OCI-LY1 (cell line): Measurements from ENCODE around the gene PSENEN.

Experiments
- H2AFZ ChIP-seq: fragments of 200-600 bp; sonication (generic), shearing (Covaris generic); 2 replicates; pipeline ENCODE4 v1.6.0; 2014; ENCODE audit warnings: antibody characterized with exemption, mild to moderate bottlenecking, low read length
- H3F3A ChIP-seq: fragments of 200-600 bp; sonication (generic), shearing (Covaris generic); 2 replicates; pipeline ENCODE4 v1.6.0; 2014; ENCODE audit warnings: mild to moderate bottlenecking, antibody characterized with exemption, low read length, moderate library complexity; ENCODE audit not compliant: insufficient read depth
- H3K27ac ChIP-seq: fragments of 200-600 bp; sonication (generic); 2 replicates; pipeline ENCODE4 v1.5.1; 2014; ENCODE audit warnings: low read length, mixed run types, mild to moderate bottlenecking, low read depth; ENCODE audit not compliant: poor library complexity, severe bottlenecking
- H3K27me3 ChIP-seq: fragments of 200-600 bp; sonication (generic); 2 replicates; pipeline ENCODE4 v1.6.0; 2014; ENCODE audit warnings: antibody characterized with exemption, mild to moderate bottlenecking, low read length, moderate library complexity; ENCODE audit not compliant: insufficient read depth
- H3K36me3 ChIP-seq: fragments of 200-600 bp; sonication (generic); 2 replicates; pipeline ENCODE4 v1.6.1; 2014; ENCODE audit warnings: mild to moderate bottlenecking, antibody characterized with exemption, low read length, moderate library complexity, mixed read lengths; ENCODE audit not compliant: insufficient read depth
- H3K4me1 ChIP-seq: fragments of 200-600 bp; sonication (generic); 2 replicates; pipeline ENCODE4 v1.5.1; 2014; ENCODE audit warnings: mild to moderate bottlenecking, low read length, moderate library complexity; ENCODE audit not compliant: insufficient read depth, severe bottlenecking
- H3K4me2 ChIP-seq: fragments of 200-600 bp; sonication (generic), shearing (Covaris generic); 2 replicates; pipeline ENCODE4 v1.6.1; 2014; ENCODE audit warnings: low read length
- H3K4me3 ChIP-seq: fragments of 200-600 bp; sonication (generic); 2 replicates; pipeline ENCODE4 v1.5.1; 2014; ENCODE audit warnings: low read length, low read depth, mild to moderate bottlenecking, mixed read lengths; ENCODE audit not compliant: poor library complexity, severe bottlenecking
- H3K79me2 ChIP-seq: fragments of 200-600 bp; shearing (Covaris generic); 2 replicates; pipeline ENCODE4 v1.6.1; 2016; ENCODE audit warnings: mixed run types, low read length, mixed read lengths; ENCODE audit not compliant: insufficient read depth
- H3K9ac ChIP-seq: fragments of 200-600 bp; sonication (generic), shearing (Covaris generic); 2 replicates; pipeline ENCODE4 v1.6.1; 2014; ENCODE audit warnings: mild to moderate bottlenecking, low read length, mixed read lengths
- H3K9me2 ChIP-seq: fragments of 200-600 bp; sonication (generic), shearing (Covaris generic); 2 replicates; pipeline ENCODE4 v1.6.1; 2014; ENCODE audit warnings: low read depth, mild to moderate bottlenecking, low read length, mixed read lengths
- H3K9me3 ChIP-seq: fragments of 200-600 bp; shearing (Covaris generic); 2 replicates; pipeline ENCODE4 v1.6.1; 2014; ENCODE audit warnings: low read length, mixed read lengths
- H4K20me1 ChIP-seq: fragments of 200-600 bp; sonication (generic), shearing (Covaris generic); 2 replicates; pipeline ENCODE4 v1.6.0; 2016; ENCODE audit warnings: mild to moderate bottlenecking, low read length; ENCODE audit not compliant: insufficient read depth
- CTCF ChIP-seq: fragments of 200-600 bp; sonication (generic), shearing (Covaris generic); IDR thresholded peaks from 2 replicates; pipeline ENCODE4 v1.5.1; 2017; ENCODE audit warnings: mild to moderate bottlenecking, antibody characterized with exemption, low read length, moderate library complexity, mixed read lengths
- EZH2 ChIP-seq: fragments of 200-600 bp; sonication (generic), shearing (Covaris generic); IDR thresholded peaks from 2 replicates; pipeline ENCODE4 v1.8.0; 2017; ENCODE audit warnings: borderline replicate concordance, mixed run types, mild to moderate bottlenecking, antibody characterized with exemption, low read length, moderate library complexity, mixed read lengths

Gene PSENEN

DNA sequence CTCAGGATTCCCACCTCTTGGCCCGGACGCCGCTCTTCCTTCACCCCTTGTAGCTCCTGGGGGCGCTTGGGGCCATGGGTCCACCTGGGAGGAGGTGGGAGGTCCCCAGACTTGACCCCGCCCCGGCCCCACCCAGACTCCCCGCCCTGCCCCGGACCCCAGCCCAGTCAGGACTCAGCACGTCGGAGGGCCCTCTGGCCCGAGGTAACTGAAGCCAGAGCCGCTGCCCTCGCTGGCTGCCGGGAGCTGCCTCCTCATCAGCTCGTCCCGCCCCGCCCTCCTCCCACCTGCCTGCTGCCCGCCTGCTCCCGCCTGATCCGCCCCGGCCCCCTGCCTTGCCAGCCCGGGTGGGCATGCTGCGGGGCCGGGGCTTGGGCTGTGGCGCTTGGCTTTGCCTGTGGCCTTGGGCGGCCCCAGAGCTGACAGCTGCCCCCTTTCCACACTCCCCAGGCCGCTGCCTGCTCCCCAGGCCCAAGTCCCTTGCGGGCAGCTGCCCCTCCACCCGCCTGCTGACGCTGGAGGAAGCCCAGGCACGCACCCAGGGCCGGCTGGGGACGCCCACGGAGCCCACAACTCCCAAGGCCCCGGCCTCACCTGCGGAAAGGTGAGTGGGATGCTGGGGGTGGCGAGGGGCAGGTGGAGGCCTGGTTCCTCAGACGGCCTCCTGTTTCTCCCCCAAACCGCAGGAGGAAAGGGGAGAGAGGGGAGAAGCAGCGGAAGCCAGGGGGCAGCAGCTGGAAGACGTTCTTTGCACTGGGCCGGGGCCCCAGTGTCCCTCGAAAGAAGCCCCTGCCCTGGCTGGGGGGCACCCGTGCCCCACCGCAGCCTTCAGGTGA lies 39.3 kb downstream of the PSENEN start:
- Histone ChIP-seq H3K9ac (no peak overlapping the region), H3F3A (no peaks in the 10 kb centered on the region; the same call in 1 of the 2 replicates), H3K4me1 (no peaks in the 10 kb centered on the region), H4K20me1 (no peaks in the 10 kb centered on the region), H3K9me3 (no peaks in the 10 kb centered on the region), H3K9me2 (no peaks in the 10 kb centered on the region), H3K4me2 (no peak overlapping the region), H3K27ac (no peak overlapping the region), H3K79me2 (no peaks in the 10 kb centered on the region), H3K36me3 (peaks cover 16% of the 10 kb centered on the region), H3K27me3 (no peaks in the 10 kb centered on the region), H3K4me3 (no peak overlapping the region), H2AFZ (no peak overlapping the region)
- TF ChIP-seq CTCF, result no peak
- TF ChIP-seq EZH2, result no peak

DNA sequence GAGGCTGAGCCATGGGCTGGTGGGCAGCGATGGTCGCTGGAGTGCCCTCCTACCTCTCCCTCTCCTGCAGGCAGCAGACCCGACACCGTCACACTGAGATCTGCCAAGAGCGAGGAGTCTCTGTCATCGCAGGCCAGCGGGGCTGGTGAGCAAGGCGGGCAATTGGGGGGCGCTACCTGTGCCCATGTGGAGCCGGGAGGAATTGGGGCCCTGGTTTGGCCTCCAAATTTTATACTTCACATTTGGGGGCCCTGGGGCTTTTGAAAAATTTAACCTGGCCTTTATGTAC lies 39.8 kb downstream of the PSENEN start:
- no peak overlapping the region for H3K9ac ChIP-seq

DNA sequence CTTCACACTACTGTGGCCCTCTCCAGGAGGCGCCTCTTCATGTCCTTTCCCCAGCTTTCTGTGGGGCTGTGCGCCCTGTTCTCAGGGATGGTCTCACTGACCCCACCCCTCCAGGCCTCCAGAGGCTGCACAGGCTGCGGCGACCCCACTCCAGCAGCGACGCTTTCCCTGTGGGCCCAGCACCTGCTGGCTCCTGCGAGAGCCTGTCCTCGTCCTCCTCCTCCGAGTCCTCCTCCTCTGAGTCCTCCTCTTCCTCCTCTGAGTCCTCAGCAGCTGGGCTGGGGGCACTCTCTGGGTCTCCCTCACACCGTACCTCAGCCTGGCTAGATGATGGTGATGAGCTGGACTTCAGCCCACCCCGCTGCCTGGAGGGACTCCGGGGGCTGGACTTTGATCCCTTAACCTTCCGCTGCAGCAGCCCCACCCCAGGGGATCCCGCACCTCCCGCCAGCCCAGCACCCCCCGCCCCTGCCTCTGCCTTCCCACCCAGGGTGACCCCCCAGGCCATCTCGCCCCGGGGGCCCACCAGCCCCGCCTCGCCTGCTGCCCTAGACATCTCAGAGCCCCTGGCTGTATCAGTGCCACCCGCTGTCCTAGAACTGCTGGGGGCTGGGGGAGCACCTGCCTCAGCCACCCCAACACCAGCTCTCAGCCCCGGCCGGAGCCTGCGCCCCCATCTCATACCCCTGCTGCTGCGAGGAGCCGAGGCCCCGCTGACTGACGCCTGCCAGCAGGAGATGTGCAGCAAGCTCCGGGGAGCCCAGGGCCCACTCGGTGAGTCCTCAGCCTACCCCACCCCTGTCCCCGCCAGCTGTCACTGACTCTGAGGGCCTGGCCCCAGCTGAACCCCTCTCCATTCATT lies 41.1 kb downstream of the PSENEN start:
- Histone ChIP-seq H3K4me1 (no peaks in the 10 kb centered on the region), H3K4me3 (no peak overlapping the region), H3K79me2 (no peaks in the 10 kb centered on the region), H3K4me2 (no peak overlapping the region), H3K27me3 (no peaks in the 10 kb centered on the region), H3K9me3 (no peaks in the 10 kb centered on the region), H3K9ac (no peak overlapping the region), H3K9me2 (no peaks in the 10 kb centered on the region), H3K27ac (no peak overlapping the region), H2AFZ (no peak overlapping the region), H3F3A (no peaks in the 10 kb centered on the region; the same call in 1 of the 2 replicates), H3K36me3 (peaks cover 16% of the 10 kb centered on the region), H4K20me1 (no peaks in the 10 kb centered on the region)
- TF ChIP-seq CTCF (no peak), EZH2 (no peak)

More for the DNA sequence above, 39.8 kb downstream of the PSENEN start:
- Histone ChIP-seq H3K36me3 (peaks cover 16% of the 10 kb centered on the region), H3K9me3 (no peaks in the 10 kb centered on the region), H4K20me1 (no peaks in the 10 kb centered on the region), H3K4me2 (no peak overlapping the region), H3K79me2 (no peaks in the 10 kb centered on the region), H3K9me2 (no peaks in the 10 kb centered on the region), H3K27ac (no peak overlapping the region), H3K4me3 (no peak overlapping the region), H3K27me3 (no peaks in the 10 kb centered on the region), H3F3A (no peaks in the 10 kb centered on the region; the same call in 1 of the 2 replicates), H3K4me1 (no peaks in the 10 kb centered on the region), H2AFZ (no peak overlapping the region)
- no peak for TF ChIP-seq CTCF
- TF ChIP-seq EZH2, result no peak
